Neural cell (in vitro differentiated cells): ENCODE results near the gene DAD1. TPM values are rescaled to one million over a fixed set of nuclear protein-coding genes. Genes with fewer than 3 reads are reported as not detected.

Source experiments
- H2AFZ ChIP-seq: fragments of 200-600, 300-800 bp; sonication (generic), shearing (Covaris generic); 2 replicates; pipeline ENCODE4 v1.6.0; 2014; ENCODE audit warnings: low read depth, mild to moderate bottlenecking, antibody characterized with exemption, low read length, moderate library complexity
- H3F3A ChIP-seq: fragments of 200-600 bp; shearing (Covaris generic); 2 replicates; pipeline ENCODE4 v1.6.1; 2016; ENCODE audit warnings: mild to moderate bottlenecking, moderate library complexity, mixed read lengths, antibody characterized with exemption, low read length; ENCODE audit not compliant: insufficient read depth, poor library complexity, severe bottlenecking
- H3K27ac ChIP-seq: fragments of 200-600, 300-800 bp; sonication (generic), shearing (Covaris generic); 2 replicates; pipeline ENCODE4 v1.5.1; 2014; ENCODE audit warnings: mild to moderate bottlenecking, low read length, moderate library complexity
- H3K27me3 ChIP-seq: fragments of 300-800, 200-600 bp; sonication (generic), shearing (Covaris generic); 2 replicates; pipeline ENCODE4 v1.6.0; 2014; ENCODE audit warnings: mild to moderate bottlenecking, low read depth, low read length, moderate library complexity; ENCODE audit not compliant: insufficient read depth
- H3K36me3 ChIP-seq: fragments of 300-800, 200-600 bp; sonication (generic), shearing (Covaris generic); 2 replicates; pipeline ENCODE4 v1.5.1; 2014; ENCODE audit warnings: mild to moderate bottlenecking, antibody characterized with exemption, low read length, moderate library complexity; ENCODE audit not compliant: insufficient read depth
- H3K4me2 ChIP-seq: fragments of 300-800, 200-600 bp; sonication (generic), shearing (Covaris generic); 2 replicates; pipeline ENCODE4 v1.6.0; 2014; ENCODE audit warnings: mild to moderate bottlenecking, low read length
- H3K4me3 ChIP-seq: fragments of 300-800, 200-600 bp; sonication (generic), shearing (Covaris generic); 2 replicates; pipeline ENCODE4 v1.5.1; 2014; ENCODE audit warnings: mild to moderate bottlenecking, low read length, moderate library complexity
- H3K79me2 ChIP-seq: fragments of 200-600 bp; shearing (Covaris generic); replicated peaks from 2 replicates; pipeline ENCODE4 v1.6.0; 2014; ENCODE audit warnings: mild to moderate bottlenecking, low read length, moderate library complexity; ENCODE audit not compliant: insufficient read depth
- H3K9ac ChIP-seq: fragments of 300-800, 200-600 bp; sonication (generic), shearing (Covaris generic); 2 replicates; pipeline ENCODE4 v1.6.1; 2016; ENCODE audit warnings: mild to moderate bottlenecking, low read length, mixed read lengths
- H3K9me2 ChIP-seq: fragments of 200-600 bp; shearing (Covaris generic); 2 replicates; pipeline ENCODE4 v1.6.1; 2016; ENCODE audit warnings: mild to moderate bottlenecking, low read length, mixed read lengths; ENCODE audit not compliant: insufficient read depth
- H3K9me3 ChIP-seq: fragments of 200-600, 300-800 bp; sonication (generic), shearing (Covaris generic); 2 replicates; pipeline ENCODE4 v1.6.1; 2016; ENCODE audit warnings: mild to moderate bottlenecking, mixed run types, low read length, moderate library complexity, mixed read lengths
- H4K20me1 ChIP-seq: fragments of 200-600 bp; shearing (Covaris generic); 2 replicates; pipeline ENCODE4 v1.6.1; 2016; ENCODE audit warnings: mild to moderate bottlenecking, mixed run types; ENCODE audit not compliant: insufficient read depth
- CTCF ChIP-seq: fragments of 450-650 bp; IDR thresholded peaks from 2 replicates; pipeline ENCODE4 v1.5.1; 2014; ENCODE audit warnings: antibody characterized with exemption, mild to moderate bottlenecking, moderate library complexity; ENCODE audit not compliant: poor library complexity, severe bottlenecking
- EP300 ChIP-seq: fragments of 450-650 bp; conservative IDR thresholded peaks from 2 replicates; pipeline ENCODE4 v1.6.1; 2014; ENCODE audit warnings: antibody characterized with exemption, mild to moderate bottlenecking, moderate library complexity; ENCODE audit not compliant: poor library complexity, severe bottlenecking
- EZH2 ChIP-seq: fragments of 200-600, 300-800 bp; shearing (Covaris generic), sonication (generic); IDR thresholded peaks from 2 replicates; pipeline ENCODE4 v1.6.1; 2014; ENCODE audit warnings: antibody characterized with exemption, low read length, borderline replicate concordance, mild to moderate bottlenecking; ENCODE audit not compliant: insufficient read depth, poor library complexity, severe bottlenecking
- MXI1 ChIP-seq: fragments of 450-650 bp; conservative IDR thresholded peaks from 2 replicates; pipeline ENCODE4 v1.6.1; 2014; ENCODE audit warnings: antibody characterized with exemption, mild to moderate bottlenecking; ENCODE audit not compliant: poor library complexity, severe bottlenecking
- POLR2AphosphoS5 ChIP-seq: IDR thresholded peaks from 2 replicates; pipeline ENCODE4 v1.6.1; 2012
- RAD21 ChIP-seq: fragments of 450-650 bp; conservative IDR thresholded peaks from 2 replicates; pipeline ENCODE4 v1.6.1; 2014; ENCODE audit warnings: antibody characterized with exemption, mild to moderate bottlenecking, moderate library complexity
- SMC3 ChIP-seq: fragments of 450-650 bp; conservative IDR thresholded peaks from 2 replicates; pipeline ENCODE4 v1.6.1; 2014; ENCODE audit warnings: antibody characterized with exemption, mild to moderate bottlenecking, moderate library complexity; ENCODE audit not compliant: poor library complexity
- TAF1 ChIP-seq: IDR thresholded peaks from 2 replicates; pipeline ENCODE4 v1.6.1; 2012; ENCODE audit warnings: low read depth
- polyA plus RNA-seq: library from polyadenylated mRNA; depleted of rRNA; stranded (reverse); fragments of >200 nt; gene quantifications from 2 replicates; pipeline ENCODE4 v1.2.3, GENCODE V29; 2014
- TF ChIP-seq, protein P1 (sequence below): IDR thresholded peaks from 2 replicates; pipeline ENCODE4 v1.6.1; 2012; ENCODE audit warnings: borderline replicate concordance

The DAD1 gene
- polyA plus RNA-seq, 1 donor from 2014 or later: 369 TPM

- Histone ChIP-seq H3K79me2 (no peaks in the 10 kb centered on the region), H3K9me2 (no peaks in the 10 kb centered on the region), H3K9ac (no peak overlapping the region), H3K27me3 (no peaks in the 10 kb centered on the region), H3K9me3 (no peaks in the 10 kb centered on the region), H3K4me2 (no peak overlapping the region), H3K36me3 (no peaks in the 10 kb centered on the region), H3K4me3 (no peak overlapping the region), H3K27ac (no peak overlapping the region), H2AFZ (no peak overlapping the region), H4K20me1 (no peaks in the 10 kb centered on the region), H3F3A (no peaks in the 10 kb centered on the region)
- no peak for TF ChIP-seq CTCF
- no peak for TF ChIP-seq SMC3
- TF ChIP-seq EP300: no peak
- TF ChIP-seq, protein P1, sequence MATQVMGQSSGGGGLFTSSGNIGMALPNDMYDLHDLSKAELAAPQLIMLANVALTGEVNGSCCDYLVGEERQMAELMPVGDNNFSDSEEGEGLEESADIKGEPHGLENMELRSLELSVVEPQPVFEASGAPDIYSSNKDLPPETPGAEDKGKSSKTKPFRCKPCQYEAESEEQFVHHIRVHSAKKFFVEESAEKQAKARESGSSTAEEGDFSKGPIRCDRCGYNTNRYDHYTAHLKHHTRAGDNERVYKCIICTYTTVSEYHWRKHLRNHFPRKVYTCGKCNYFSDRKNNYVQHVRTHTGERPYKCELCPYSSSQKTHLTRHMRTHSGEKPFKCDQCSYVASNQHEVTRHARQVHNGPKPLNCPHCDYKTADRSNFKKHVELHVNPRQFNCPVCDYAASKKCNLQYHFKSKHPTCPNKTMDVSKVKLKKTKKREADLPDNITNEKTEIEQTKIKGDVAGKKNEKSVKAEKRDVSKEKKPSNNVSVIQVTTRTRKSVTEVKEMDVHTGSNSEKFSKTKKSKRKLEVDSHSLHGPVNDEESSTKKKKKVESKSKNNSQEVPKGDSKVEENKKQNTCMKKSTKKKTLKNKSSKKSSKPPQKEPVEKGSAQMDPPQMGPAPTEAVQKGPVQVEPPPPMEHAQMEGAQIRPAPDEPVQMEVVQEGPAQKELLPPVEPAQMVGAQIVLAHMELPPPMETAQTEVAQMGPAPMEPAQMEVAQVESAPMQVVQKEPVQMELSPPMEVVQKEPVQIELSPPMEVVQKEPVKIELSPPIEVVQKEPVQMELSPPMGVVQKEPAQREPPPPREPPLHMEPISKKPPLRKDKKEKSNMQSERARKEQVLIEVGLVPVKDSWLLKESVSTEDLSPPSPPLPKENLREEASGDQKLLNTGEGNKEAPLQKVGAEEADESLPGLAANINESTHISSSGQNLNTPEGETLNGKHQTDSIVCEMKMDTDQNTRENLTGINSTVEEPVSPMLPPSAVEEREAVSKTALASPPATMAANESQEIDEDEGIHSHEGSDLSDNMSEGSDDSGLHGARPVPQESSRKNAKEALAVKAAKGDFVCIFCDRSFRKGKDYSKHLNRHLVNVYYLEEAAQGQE: no peak
- TF ChIP-seq POLR2AphosphoS5: no peak
- no peak for TF ChIP-seq MXI1
- no peak for TF ChIP-seq TAF1
- no peak for TF ChIP-seq RAD21
These were observed 66.5 kb downstream of the DAD1 start for GRCh38 chr14:22522466-22522957.

DNA sequence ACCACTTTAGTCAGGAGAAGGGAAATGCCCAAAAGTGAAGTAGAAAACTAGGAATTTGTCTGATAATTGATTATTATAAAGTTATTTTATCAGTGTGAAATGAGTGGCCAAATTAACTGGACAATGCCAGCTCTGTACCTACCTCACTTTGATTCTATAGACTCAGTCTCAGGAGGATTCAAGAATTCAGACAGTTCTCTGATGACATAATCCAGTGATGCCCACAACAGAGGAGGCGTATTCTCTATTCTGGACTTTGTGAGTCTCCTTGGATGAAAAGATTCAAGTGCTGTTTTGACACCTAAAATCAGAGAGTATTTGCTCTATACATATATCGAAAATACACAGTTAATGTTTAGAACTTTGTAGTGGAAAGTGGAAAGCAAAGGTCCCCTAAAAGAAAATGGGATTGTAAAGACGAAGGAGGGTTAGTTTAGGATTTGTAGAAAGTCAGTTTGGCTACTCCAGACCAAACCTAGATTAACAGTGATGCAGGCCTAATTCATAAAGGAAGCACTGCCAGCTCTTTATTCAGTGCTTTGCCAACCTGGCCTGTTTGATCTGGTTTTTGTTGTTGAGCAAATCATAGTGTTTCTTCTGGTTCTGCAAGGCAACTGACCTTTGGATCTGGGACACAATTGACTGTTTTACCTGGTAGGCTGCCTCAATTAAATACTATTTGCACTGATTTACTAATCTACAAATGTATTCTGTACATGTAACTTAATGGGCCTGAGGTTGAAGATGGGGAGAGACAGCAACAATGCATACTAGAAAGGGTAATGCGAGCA is 67.4 kb downstream of the DAD1 start:
- no peaks in the 10 kb centered on the region for H3K36me3 ChIP-seq

More for the DNA sequence above, 67.4 kb downstream of the DAD1 start:
- Histone ChIP-seq H3K27ac (no peak overlapping the region), H2AFZ (no peak overlapping the region), H3K4me2 (no peak overlapping the region), H3K9me3 (no peaks in the 10 kb centered on the region), H3F3A (no peaks in the 10 kb centered on the region), H3K9me2 (no peaks in the 10 kb centered on the region), H4K20me1 (no peaks in the 10 kb centered on the region), H3K27me3 (no peaks in the 10 kb centered on the region), H3K79me2 (no peaks in the 10 kb centered on the region), H3K4me3 (no peak overlapping the region), H3K9ac (no peak overlapping the region)
- TF ChIP-seq TAF1: no peak
- TF ChIP-seq EP300: no peak
- TF ChIP-seq CTCF: no peak
- no peak for TF ChIP-seq RAD21
- TF ChIP-seq, protein P1: no peak
- no peak for TF ChIP-seq EZH2
- TF ChIP-seq SMC3: no peak
- TF ChIP-seq MXI1: no peak
- TF ChIP-seq POLR2AphosphoS5: no peak
